Measurements from ENCODE around the gene HPS1.

Gene HPS1

DNA sequence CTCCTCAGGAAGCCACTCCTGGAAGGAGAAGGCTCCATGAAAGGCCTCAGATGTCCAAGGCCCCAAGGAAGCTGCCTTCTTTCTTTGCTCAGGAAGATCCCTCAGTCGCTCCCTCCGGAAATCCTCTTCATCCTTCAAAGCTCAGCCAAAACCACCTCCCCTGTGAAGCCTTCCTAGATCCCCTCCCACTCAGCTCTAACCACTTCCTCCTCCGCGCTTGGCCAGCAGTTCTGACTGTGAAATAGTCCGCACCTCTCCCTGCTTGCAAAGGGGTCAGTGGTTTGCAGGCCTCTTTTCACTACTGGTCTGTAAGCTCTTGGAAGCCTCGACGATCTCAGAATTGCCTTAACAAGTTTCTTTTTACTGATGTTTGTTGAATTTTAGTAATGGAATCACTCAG lies 55.7 kb downstream of the HPS1 start:
- no peak for FAIRE-seq
- DNase-seq (ENCODE audit: low spot score), result no peak

GRCh38 chr10:98390406-98390805 lies 56.3 kb downstream of the HPS1 start:
- no peak for FAIRE-seq
- no peak for DNase-seq (ENCODE audit: low spot score)

DNA sequence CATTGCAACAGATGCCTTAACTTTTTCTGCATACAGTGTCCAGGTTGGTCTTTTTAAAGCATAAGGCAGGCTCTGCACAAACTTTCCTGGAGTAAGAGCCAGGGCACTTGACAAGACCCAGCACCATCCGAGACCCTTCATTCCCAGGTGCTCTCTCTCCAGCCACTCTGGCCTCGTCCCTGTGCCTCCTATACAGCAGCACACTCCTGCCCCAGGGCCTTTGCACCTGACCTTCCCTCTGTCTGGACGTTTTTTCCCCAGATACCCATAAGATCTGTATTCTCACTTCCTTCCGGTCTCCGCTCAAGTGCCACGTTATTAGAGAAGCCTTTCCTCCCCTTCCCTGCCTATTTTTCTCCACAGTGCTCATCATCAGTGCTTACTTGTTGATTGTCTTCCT lies 57.3 kb downstream of the HPS1 start:
- FAIRE-seq (no peak), DNase-seq (ENCODE audit: low spot score) (no peak)

DNA sequence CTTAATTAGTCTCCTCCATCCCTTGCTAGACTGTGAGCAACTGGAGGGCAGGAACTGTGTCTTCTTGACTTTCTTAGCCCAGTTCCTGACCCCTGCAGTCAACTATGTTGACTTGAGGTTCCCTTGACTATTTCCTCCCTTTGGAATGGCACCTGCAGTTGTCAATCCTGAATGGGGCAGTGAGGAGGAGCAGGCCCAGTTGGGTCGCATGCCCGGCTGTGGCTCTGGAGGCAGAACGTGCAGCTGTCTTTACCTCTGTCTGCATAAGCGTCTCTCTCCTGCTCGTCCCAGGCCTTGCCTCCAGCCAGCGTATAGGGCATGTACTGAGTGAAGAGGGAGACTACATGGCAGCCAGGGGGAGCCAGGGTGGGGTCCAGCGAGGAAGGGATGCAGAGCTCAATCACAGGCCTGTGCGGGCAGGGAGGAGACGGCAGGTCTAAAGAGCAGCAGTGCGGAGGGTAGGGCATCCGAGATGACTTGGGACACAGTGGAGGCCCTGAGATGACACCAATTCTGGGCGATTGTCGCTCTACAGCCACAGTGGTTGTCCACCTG lies 58.6 kb downstream of the HPS1 start:
- no peak for FAIRE-seq
- no peak for DNase-seq (ENCODE audit: low spot score)

GRCh38 chr10:98384531-98385133 lies 62.1 kb downstream of the HPS1 start:
- FAIRE-seq (no peak), DNase-seq (ENCODE audit: low spot score) (no peak)

- DNase-seq (ENCODE audit: low spot score) (no peak), FAIRE-seq (no peak)
These were observed 62.9 kb downstream of the HPS1 start for GRCh38 chr10:98383869-98384268.

DNA sequence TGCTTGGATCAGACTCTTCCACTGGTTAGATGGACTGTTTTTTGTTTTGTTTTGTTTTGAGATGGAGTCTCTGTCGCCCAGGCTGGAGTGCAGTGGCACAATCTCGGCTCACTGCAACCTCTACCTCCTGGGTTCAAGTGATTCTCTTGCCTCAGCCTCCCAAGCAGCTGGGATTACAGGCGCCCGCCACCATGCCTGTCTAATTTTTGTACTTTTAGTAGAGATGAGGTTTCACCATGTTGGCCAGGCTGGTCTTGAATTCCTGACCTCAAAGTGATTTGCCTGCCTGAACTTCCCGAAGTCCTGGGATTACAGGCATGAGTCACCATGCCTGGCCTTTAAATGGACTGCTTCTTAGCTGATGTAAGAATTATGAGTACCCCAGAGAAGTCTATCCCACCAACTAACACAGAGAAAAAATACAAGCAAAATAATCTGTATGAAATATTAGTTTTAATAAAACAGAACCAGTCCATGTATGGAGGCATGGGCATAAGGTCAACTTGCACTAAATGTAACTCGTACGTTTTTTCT lies 63.5 kb downstream of the HPS1 start:
- peak; percentile 66 for DNase-seq (ENCODE audit: low spot score)

GRCh38 chr10:98382691-98383101 lies 64.0 kb downstream of the HPS1 start:
- peak; percentile 65 for FAIRE-seq
- DNase-seq (ENCODE audit: low spot score), result peak; percentile 57

More for the DNA sequence above, 63.5 kb downstream of the HPS1 start:
- peak; percentile 85 for FAIRE-seq

DNA sequence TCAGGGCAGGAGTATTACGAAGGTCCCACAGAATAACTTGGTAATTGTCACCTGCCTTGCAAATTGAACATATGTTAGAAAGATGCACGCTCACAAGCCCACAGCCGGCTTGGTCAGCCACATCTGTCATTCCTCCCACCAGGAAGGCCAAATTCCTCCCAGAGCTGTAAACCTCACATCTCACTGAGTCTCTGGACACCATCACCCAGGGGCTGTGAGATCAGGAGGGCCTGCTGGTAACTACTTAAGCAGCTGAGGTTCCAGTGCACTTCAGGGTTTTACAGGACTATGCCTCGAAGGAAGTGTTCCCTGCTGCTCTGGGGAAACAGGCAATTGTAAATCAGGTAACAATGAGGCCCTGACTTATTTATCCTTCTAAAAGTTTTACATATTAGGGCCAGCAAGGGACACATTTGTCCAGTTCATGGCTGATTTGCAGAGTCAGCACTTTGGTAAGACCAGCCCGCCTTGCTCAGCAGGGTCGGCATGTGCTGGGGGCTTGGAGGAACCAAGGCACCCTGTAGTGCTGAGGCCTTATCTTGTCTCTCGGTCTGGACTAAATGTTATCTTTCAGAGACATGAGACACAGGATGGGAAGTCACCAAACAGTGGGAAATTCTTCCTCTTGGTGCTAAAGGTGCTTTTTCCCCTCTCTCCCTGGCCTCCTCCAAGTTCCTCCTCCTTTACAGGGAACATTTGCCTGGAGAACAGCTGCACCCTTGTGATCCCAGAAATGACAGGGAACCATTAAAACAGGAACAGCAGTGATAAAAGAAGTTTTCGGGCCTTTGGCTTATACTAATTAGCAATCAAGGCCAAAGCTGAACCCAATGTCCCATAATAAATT lies 66.0 kb downstream of the HPS1 start:
- no peak for FAIRE-seq
- DNase-seq (ENCODE audit: low spot score), result no peak

- DNase-seq (ENCODE audit: low spot score) (no peak), FAIRE-seq (no peak)
These were observed 68.0 kb downstream of the HPS1 start for GRCh38 chr10:98378722-98379121.

- no peak for DNase-seq (ENCODE audit: low spot score)
- no peak for FAIRE-seq
These were observed 69.2 kb downstream of the HPS1 start for GRCh38 chr10:98377536-98377935.

DNA sequence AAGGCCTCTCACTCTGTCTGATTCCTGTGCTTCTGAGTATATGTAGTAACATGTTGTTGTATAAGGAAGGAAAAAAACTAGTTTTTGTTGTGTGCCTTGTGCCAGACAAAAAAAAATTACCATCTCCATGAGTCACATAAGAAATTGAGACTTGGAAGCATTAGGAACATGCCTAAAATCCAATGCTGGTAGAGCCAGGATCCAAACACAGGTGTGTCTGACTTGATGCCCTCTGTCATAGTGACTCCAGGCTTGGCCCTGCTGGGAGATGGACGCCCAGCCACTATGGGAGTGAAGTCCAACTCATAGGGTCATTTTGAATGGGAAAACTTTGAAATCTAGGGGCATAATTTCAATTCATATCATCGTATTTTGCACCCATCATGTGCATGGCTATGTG lies 69.7 kb downstream of the HPS1 start:
- FAIRE-seq (no peak), DNase-seq (ENCODE audit: low spot score) (no peak)

DNA sequence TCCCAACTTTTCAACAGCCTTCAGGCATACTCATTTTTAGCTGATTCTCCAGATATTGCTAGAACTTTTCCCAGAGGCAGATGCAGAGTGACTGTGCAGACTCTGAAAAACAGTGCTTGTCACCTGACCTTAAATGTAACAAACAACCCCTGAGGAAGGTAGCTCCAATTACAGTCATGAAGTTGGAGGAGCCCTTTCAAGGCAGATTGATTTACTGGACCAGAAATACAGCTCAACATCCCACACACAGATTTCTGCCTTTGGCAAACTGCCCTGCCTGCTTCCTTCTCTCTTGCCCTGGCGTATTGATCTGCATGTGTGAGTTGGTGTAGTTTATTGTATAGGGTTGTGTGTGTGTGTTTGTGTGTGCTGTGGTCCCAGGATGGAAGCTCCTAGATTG lies 70.2 kb downstream of the HPS1 start:
- FAIRE-seq (no peak), DNase-seq (ENCODE audit: low spot score) (no peak)

DNA sequence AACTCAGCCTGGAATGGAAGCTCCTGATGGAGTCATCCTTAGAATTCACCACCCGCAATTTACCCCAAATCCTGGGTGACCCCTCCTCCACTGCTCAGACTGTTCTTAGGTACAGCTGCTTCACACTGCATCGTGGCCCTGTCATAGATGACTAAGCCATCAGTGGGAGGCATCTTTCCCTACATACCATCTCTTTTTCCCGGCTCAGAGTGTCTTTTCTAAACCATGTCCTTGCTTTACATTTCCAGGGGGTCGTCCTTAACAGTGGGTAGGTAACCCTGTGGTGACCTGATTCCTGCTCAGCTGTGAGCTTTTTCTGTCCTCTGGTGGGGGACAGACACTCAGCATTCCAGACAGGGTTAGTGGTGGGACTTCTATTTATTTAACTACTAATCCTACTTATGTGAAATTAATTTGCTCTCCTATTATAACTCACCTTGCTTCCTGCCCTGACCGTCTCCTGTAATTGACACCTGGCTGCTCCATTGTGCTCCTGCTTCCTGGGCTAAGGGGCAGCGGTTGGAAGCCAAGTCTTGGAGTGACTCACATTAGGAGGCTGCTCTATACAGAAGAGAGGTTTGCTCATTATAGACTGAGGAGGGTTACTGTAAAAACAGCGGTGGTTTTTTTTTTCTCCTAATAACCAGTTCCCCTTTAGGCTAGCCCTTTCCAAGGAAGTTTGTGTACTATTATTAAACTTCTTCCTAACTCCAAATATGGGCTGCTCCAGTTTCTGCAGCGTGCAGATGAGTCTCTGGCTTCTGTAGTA lies 72.3 kb downstream of the HPS1 start:
- DNase-seq (ENCODE audit: low spot score) (peak; percentile 48), FAIRE-seq (peak; percentile 73)

GRCh38 chr10:98373260-98374040 lies 73.3 kb downstream of the HPS1 start:
- FAIRE-seq, result no peak
- DNase-seq (ENCODE audit: low spot score), result no peak

DNA sequence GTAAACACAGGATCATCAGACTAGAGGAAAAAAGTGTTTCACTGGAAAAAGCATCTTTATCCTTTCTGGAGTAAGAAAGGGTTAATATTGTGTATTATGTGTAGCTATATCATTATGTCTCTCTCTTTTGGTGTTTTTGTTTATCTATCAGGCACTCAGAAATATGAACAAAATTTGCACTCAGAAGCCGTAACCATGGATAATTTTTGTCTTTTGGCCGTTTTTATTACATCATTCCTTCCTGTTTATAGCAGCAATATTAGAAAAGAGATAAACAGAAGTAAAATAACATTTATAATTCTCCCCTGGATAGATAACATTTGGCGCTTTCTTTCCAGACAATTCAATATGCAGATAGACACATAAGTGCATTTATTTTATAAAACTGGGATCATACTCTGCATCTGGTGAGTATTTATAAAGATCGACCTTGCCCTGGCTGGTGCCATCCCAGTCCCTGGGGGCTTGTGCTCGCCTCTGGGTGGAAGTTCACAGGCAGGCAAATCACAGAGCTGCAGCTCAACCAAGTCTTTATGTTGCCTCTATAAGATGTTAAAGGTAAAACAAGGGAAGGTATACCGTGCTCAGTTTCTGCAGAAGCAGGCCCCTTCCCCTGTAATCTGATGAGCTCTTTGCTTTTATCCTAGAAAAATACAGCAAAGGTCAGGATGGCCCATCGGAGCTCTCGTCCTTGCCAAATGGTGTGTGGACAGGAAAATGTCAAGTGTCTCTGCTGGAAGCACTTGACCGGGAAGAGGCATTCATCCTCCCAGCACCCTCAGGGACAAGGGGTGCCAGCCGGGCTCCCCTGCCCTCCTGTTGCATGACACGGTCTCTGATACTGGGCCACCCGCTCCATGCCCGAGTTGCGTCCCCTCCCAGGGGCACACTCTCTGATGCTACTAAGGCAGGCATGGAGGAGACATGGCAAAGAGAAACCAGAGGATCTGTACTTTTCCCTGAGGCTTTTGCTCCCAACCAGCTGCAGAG lies 75.6 kb downstream of the HPS1 start:
- FAIRE-seq, result no peak

GRCh38 chr10:98369801-98370200 lies 76.9 kb downstream of the HPS1 start:
- FAIRE-seq, result no peak
- no peak for DNase-seq (ENCODE audit: low spot score)

More for the DNA sequence above, 75.6 kb downstream of the HPS1 start:
- DNase-seq (ENCODE audit: low spot score), result no peak

DNA sequence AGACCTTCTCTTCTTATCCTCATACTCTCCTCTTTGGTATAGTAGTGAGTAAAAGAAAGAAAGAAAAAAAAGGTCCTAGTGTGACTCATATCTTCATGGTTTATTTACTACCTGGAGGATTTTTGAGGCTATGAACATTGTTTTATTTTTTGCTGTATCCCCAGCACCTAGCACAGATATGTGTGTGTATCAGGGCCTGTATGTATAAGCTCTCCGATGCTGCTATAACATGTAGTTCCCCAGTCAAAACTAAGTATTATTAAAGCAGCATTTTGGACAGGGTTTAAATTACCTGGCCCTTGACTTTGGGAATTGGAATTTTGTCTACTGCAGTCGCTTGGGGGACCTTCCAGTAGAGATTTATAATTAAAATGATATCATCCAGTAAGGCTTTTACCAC lies 78.1 kb downstream of the HPS1 start:
- FAIRE-seq, result no peak
- no peak for DNase-seq (ENCODE audit: low spot score)

- no peak for DNase-seq (ENCODE audit: low spot score)
- no peak for FAIRE-seq
These were observed 78.9 kb downstream of the HPS1 start for GRCh38 chr10:98367604-98368451.
